ENCODE measurements around the gene ZNF507. TPM values are rescaled to one million over a fixed set of nuclear protein-coding genes. Genes with fewer than 3 reads are reported as not detected.

ZNF507 gene
- total and polyA plus RNA-seq, 9 of the 15 experiments (the other 6 are each of a cell fraction or from before 2014, with no cell fraction given): 2.9 to 25.0 (median 10.4) TPM

DNA sequence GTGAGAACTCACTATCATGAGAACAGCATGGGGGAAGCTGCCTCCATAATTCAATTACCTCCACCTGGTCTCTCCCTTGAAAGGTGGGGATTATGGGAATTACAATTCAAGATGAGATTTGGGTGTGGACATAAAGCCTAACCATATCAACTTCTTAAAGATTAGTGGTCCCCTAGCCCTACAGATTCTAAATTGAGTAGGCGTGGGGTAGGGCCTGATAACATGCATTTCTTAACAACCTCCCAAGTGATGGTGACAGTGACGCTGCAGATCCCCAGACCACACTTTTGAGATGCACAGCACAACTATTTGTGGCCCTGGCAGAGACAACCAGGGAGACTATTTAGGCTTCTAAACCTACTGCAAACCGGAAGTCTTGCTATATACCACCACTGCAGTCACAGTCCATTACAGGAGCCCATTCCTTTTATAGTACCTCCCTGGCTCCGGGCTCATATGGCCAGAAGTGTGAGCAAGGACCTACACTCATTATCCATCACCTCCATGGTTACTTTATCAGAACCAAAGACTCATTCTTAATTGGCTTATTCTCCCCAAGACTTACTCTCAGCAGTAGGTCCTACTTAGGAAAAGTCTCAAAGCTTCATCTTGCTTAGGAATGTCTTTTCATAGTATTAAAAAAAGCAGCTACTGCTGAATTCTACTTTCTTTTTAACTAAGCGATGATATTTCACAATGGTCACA, 58.0 kb downstream of the ZNF507 start:
- ATAC-seq (no peak), DNase-seq (ENCODE audit: extremely low read depth in 1 of 4, low spot score in 3 of 4) (peak; percentile 23 to 60 (median 33)), FAIRE-seq (peak; percentile 74)
- peak overlapping the region in 1 of 2 experiments; percentile 98; a peak in 2 of 4 replicates for H3K9ac ChIP-seq (ENCODE audit: insufficient read depth in 1 of 2, low read depth in 2 of 2, low read length in 2 of 2)
- H3K9me1 ChIP-seq (ENCODE audit: control insufficient read depth, insufficient read depth, low read length): no peaks in the 10 kb centered on the region
- intact Hi-C loops (cut with micrococcal nuclease) (no loop called here), in situ Hi-C loops (cut with MboI) (no loop called here)
- no peaks in the 10 kb centered on the region for H3K27me3 ChIP-seq (ENCODE audit: control insufficient read depth in 2 of 2, insufficient read depth in 2 of 2, low read length in 2 of 2)
- ChIA-PET CTCF (ENCODE audit: low intra/inter-chr PET ratio) (no interaction called here), POLR2A (interaction anchor here (1.0 to 1.4 kb wide), 3 partner anchors 16 to 170 kb away, joined by 3 to 8 read pairs (median 4); no protein-coding TSS in a partner anchor)
- H3K27ac ChIP-seq (ENCODE audit: extremely low read depth, low read depth, low read length): peak overlapping the region; percentile 96; the same call in 1 of the 3 replicates
- no peaks in the 10 kb centered on the region for H4K20me1 ChIP-seq (replicated peaks; ENCODE audit: control insufficient read depth, insufficient read depth, low read length)
- H3K36me3 ChIP-seq (ENCODE audit: control insufficient read depth, insufficient read depth, low read length): peaks cover 14% of the 10 kb centered on the region; the same call in 2 of the 3 replicates
- H3K79me2 ChIP-seq (ENCODE audit: control insufficient read depth, insufficient read depth, low read length): peaks cover 43% of the 10 kb centered on the region
- H3K4me1 ChIP-seq (replicated peaks in 1 of 2; ENCODE audit: control insufficient read depth in 2 of 2, insufficient read depth in 2 of 2, low read length in 2 of 2): peaks cover 18 to 21% of the 10 kb centered on the region in 2 experiments
- H2AFZ ChIP-seq (ENCODE audit: low read depth, low read length): 0 out of 2 replicates have a peak overlapping the region, but pooled peaks have one; percentile 9
- H3K9me3 ChIP-seq (replicated peaks; ENCODE audit: control insufficient read depth, insufficient read depth, low read depth, low read length): no peaks in the 10 kb centered on the region
- BruUV-seq (replicated peaks): no TSS peak
- peak overlapping the region; percentile 74; the same call in 1 of the 2 replicates for H3K4me3 ChIP-seq
- WGBS (ENCODE audit: insufficient coverage, low coverage, missing lambda C conversion rate): 26% methylated on average over 5 of the region's 5 CpGs
- peak overlapping the region; percentile 52 for H3K4me2 ChIP-seq (ENCODE audit: insufficient read depth, low read length)
- no peak for TF ChIP-seq SMC3 (conservative IDR thresholded peaks at IDR 0.05; ENCODE audit: insufficient read depth, low read depth, low read length)
- peak; percentile 40 to 46; a peak in 2 of 4 replicates for TF ChIP-seq KDM1A (IDR thresholded peaks at IDR 0.05)
- peak in 1 of 2 experiments; percentile 86; a peak in 1 of 4 replicates for TF ChIP-seq RCOR1 (IDR thresholded peaks at IDR 0.05; ENCODE audit: borderline replicate concordance in 1 of 2, low read depth in 2 of 2, low read length in 2 of 2)
- TF ChIP-seq CBFA2T3 (IDR thresholded peaks at IDR 0.05): peak; percentile 20; the same call in 1 of the 2 replicates
- TF ChIP-seq ZNF444 (CRISPR knock-in tag; IDR thresholded peaks at IDR 0.05): no peak
- TF ChIP-seq CREM (IDR thresholded peaks at IDR 0.05; ENCODE audit: low read depth): peak; percentile 24; the same call in 1 of the 2 replicates
- TF ChIP-seq POLR2AphosphoS5 (IDR thresholded peaks at IDR 0.05; ENCODE audit: control insufficient read depth, insufficient read depth, low read depth, low read length): no peak
- TF ChIP-seq NR3C1 (CRISPR knock-in tag; IDR thresholded peaks at IDR 0.05): no peak
- no peak for TF ChIP-seq PBX2 (CRISPR knock-in tag; IDR thresholded peaks at IDR 0.05; ENCODE audit: low read depth)
- no peak for TF ChIP-seq PBX2 (tag; conservative IDR thresholded peaks at IDR 0.05; ENCODE audit: low read depth)
- no peak for TF ChIP-seq XRCC3 (IDR thresholded peaks at IDR 0.05)
- no peak for TF ChIP-seq TRIM25 (IDR thresholded peaks at IDR 0.05; ENCODE audit: borderline replicate concordance)
- TF ChIP-seq SOX6 (IDR thresholded peaks at IDR 0.05): 0 out of 2 replicates have a peak, but pooled peaks have one; percentile 21
- TF ChIP-seq, protein P1, sequence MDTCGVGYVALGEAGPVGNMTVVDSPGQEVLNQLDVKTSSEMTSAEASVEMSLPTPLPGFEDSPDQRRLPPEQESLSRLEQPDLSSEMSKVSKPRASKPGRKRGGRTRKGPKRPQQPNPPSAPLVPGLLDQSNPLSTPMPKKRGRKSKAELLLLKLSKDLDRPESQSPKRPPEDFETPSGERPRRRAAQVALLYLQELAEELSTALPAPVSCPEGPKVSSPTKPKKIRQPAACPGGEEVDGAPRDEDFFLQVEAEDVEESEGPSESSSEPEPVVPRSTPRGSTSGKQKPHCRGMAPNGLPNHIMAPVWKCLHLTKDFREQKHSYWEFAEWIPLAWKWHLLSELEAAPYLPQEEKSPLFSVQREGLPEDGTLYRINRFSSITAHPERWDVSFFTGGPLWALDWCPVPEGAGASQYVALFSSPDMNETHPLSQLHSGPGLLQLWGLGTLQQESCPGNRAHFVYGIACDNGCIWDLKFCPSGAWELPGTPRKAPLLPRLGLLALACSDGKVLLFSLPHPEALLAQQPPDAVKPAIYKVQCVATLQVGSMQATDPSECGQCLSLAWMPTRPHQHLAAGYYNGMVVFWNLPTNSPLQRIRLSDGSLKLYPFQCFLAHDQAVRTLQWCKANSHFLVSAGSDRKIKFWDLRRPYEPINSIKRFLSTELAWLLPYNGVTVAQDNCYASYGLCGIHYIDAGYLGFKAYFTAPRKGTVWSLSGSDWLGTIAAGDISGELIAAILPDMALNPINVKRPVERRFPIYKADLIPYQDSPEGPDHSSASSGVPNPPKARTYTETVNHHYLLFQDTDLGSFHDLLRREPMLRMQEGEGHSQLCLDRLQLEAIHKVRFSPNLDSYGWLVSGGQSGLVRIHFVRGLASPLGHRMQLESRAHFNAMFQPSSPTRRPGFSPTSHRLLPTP (IDR thresholded peaks at IDR 0.05; ENCODE audit: borderline replicate concordance, extremely low read depth, insufficient read length): no peak
- no peak for TF ChIP-seq MAFK (IDR thresholded peaks at IDR 0.05; ENCODE audit: low read length)
